ENCODE measurements around the gene SHROOM4.

The SHROOM4 gene

DNA sequence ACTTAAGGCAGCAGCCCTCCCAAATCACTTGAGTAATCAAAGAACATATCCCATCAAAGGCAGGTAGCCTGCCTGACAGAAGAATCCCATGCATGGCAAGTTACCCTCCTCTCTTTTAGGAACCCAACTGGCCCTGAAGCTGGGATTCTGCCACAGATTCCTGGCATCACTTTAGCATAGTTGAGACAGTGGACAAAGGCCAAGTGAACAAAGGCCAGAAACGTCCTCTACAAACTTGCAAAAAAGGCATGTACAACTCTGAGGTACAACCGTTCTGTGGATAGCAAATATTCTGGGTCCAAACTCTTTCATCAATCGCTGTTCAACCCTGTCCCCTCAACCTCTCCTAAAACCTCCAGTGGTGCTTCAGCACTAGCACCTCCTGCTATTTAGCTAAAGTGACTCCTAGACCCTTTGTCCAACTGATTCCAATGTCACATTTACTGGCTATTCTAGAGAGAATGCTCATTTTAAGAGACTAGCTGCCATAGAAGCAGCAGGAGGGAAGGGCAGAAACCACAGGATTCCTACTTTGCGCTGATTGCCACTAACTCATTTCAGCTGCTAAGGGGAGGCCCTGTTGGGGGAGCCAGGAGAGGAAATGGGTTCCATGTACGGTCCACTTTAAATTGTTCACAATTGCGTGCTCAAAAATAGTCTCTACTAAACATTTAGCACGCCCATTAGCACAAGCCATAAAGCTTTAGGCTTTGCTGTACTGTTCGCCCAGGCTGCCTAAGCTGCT is 105.9 kb downstream of the SHROOM4 start:
- DNase-seq (ENCODE audit: low read depth) = no peak

DNA sequence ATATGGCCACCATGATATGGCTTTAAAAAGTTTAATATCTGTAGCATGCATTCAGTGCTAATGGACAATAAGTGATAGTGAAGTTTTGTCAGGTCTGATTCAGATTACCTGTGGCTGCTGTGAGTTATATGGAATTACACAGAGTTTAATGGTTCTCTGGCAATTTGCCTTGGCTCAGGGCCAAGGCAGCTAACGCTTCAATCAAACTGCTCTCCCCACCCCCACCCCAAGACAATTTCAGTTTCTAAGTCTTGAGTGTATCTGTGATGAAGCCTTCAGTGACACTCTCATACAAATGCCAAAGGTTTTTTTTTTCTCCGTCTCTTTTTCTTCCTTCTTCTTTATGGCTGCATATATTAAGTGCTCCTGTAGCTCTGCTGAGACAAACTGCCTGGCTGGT is 106.6 kb downstream of the SHROOM4 start:
- DNase-seq (ENCODE audit: low read depth) = no peak

DNA sequence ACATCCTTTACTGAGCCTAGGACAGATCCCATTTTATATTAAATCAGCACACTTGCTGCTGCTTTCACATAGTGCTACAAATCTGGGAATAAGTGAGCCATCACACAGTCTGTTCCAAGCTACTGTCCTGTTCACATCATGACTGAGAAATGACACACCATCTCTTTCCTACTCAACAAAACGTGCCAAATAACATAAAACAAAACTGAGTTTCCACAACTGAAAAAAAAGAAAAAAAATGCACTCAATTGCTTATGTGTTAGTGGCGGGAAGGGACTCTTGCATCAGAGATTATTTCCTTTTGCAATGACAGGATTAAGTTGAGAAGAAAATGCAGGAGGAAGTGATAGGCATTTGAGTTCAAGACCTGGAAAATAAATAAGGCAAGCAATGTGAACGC is 109.0 kb downstream of the SHROOM4 start:
- DNase-seq (ENCODE audit: low read depth) = no peak

DNA sequence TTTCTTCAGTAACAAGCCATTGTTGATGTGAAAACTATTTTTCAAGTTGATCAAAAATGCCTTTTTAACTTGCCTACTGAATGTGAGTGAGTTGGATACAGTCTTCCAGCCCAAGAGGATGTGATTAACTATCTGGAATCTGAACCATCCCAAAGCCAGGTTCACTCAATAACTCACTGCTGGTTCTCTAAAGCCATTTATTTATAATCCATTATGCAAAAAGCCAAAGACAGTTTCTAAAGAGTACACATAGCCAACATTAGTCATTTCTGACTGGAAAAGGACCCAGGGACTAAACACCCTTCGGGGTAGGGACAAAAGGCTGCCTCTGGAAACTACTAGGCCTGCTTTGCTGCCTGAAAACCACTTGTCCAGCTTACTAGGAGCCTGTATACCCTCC is 109.6 kb downstream of the SHROOM4 start:
- no peak for DNase-seq (ENCODE audit: low read depth)

DNA sequence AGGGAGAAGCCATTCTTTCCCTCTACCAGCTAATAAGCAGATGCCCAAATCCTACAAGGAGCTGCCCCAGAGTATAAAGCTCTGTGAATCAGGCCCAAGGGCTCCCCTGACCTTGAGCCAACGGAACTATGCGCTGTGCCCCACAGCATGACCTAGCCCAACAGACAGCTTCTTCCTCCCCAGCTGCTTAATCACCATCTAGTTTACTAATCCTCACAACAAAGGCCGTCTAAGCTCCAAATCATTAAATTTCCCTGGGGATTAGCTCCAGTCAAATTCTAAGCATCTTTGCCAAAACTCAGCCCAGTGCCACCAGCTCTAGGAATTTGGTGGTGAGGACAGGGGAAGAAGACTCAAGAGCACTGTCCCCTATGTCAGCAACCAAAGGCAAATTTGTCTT is 113.1 kb downstream of the SHROOM4 start:
- no peak for DNase-seq (ENCODE audit: low read depth)

DNA sequence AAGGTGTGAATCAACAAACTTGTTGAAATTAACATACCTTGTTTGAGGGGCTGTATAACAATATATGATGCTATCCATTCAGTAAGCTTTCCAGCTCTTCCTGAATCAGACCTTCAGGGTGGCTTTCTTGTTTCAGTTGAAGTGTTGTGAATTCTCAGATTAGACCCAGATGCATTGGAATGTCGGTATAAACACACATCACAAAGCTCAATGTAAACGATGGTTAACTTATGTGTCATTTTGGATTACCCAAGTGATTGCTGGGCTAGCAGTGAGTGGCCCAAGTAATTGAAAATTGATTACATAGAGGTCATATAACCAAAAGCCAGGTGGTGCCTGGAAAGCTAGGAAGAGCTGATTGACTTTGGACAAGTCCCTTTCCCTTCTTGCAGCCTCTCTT is 115.0 kb downstream of the SHROOM4 start:
- DNase-seq (ENCODE audit: low read depth) = no peak

DNA sequence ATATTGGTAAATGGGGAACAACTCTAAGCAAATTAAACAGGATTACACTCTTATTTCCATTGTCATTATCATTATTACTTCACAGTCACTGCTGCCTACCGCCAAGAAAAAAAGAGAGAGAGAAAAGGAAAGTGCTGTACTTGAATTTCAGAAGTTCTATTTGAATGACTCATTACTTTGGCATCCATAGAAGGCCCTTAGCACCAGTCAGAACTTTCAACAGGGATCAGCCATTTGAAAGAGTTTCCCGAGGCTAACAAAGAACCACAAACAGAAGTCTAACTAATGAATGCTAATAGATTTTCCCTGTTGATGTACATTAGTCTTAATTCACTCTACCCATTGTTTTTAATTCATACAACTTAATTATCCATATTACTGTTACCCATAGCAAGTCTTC is 116.3 kb downstream of the SHROOM4 start:
- DNase-seq (ENCODE audit: low read depth) = no peak

DNA sequence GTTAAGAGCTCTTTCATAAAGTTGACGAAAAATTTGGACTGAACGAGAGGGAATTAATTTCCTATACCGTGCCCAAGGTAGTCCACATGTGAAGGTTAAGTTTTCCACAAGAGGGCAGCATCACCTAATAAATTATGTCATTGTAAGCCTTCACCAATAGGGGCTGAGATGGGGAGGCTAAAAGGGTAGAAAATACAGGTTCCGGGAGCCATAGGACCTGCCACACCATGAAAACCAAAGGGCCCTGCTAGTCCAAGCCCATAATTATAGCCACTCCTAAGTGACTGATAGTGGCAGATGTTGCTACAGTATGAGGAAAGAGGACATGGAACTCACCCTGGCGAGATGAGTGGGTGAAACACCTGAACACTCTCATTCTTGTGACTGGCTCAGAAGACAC is 122.2 kb downstream of the SHROOM4 start:
- no peak for DNase-seq (ENCODE audit: low read depth)

DNA sequence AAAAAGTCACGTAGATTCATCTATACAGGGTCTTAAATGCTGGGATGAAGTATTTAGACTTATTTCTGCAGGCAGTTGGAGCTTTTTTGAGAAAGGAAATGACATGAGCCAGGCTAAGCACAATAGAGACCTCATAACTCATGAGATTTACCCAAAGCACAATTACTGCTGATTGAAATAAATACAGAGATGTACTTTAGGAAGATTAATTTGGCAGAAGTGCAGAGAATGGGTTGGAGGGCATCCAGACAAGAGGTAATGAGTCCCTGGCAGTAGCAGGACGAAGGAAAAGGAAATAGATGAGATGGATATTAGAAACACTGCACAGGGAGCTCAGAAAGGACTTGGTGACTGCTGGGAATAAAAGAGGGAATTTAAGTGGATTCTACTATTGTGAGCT is 129.1 kb downstream of the SHROOM4 start:
- no peak for DNase-seq (ENCODE audit: low read depth)

DNA sequence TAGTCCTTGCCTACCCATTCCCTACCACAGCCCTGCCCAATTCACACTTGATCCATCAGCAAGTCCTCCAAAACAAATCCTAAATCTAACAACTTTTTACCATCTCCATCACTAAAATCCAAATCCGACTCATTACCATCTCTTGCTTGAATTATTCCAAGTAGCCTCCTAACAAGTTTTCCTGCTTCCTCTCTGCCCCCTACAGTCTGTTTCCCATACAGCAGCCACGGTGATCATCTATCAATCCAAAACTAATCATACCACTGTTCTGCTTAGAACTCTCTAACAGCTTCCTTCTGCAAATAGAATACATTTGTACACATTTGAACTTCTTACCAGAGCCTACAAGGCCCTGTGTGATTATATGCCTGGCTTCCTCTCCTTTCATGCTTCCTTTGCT is 133.0 kb downstream of the SHROOM4 start:
- DNase-seq (ENCODE audit: low read depth) = no peak

DNA sequence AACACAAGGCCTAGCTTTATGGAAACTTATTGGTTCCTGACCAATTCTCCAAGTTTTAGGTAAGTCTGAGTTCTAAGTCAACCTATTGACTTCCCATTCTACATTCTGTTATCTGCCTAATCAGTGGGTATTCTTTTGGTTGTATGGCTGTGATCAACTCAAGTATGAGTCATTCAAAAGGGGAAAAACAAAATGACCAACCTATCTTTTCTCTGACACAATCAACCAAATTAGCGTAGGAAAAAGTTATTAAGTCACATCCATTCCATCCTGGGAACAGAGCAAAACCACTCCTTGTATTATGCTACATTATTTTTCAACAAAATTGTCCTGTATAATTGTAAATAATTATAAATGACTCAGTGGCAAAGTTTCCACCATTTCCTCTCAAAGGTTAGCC is 136.2 kb downstream of the SHROOM4 start:
- no peak for DNase-seq (ENCODE audit: low read depth)

DNA sequence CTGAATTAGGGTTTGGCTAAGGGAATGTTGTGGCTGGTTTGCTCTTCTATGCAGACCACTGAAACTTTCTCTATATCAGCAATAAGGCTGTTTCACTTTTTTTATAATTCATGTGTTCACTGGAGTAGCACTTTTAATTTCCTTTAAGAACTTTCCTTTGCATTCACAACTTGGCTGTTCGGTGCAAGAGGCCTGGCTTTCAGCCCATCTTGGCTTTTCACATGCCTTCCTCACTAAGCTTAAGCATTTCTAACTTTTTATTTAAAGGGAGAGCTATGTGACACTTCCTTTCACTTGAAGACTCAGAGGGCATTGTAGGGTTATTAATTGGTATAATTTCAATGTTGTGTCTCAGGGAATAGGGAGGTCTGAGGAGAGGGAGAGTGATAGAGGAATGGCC is 142.3 kb downstream of the SHROOM4 start:
- DNase-seq (ENCODE audit: low read depth) = no peak

DNA sequence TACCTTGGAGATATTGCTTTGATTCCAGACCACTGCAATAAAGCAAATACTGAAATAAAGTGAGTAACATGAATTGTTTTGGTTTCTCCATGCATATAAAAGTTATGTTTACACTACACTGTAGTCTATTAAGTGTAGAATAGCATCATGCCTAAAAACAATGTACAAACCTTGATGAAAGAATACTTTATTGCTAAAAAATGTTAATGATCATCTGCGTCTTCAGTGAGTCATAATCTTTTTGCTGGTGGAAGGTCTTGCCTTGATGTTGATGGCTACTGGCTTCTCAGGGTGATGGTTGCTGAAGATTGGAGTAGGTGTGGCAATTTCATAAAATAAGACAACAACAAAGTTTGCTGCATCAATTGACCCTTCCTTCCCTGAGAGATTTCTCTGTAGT is 145.1 kb downstream of the SHROOM4 start:
- DNase-seq (ENCODE audit: low read depth) = no peak

DNA sequence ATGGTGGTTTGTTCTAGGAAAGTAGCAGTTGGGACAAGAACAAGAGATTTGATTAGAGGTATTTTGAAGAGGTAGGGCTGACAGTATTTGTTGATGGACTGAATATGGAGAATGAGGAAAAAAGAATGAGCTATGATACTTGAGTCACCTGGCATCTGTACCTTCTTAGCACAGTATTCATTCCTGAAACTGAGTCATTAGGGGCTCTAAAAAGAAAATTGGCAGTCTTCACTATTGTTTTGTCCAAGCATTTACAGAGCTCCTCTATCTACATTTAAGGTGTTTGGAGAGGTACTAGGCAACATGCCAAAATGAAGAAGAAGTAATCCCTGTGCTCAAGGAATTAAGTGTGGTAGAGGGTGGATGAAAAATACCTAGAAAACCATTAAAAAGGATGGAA is 165.8 kb downstream of the SHROOM4 start:
- no peak for DNase-seq (ENCODE audit: low read depth)

DNA sequence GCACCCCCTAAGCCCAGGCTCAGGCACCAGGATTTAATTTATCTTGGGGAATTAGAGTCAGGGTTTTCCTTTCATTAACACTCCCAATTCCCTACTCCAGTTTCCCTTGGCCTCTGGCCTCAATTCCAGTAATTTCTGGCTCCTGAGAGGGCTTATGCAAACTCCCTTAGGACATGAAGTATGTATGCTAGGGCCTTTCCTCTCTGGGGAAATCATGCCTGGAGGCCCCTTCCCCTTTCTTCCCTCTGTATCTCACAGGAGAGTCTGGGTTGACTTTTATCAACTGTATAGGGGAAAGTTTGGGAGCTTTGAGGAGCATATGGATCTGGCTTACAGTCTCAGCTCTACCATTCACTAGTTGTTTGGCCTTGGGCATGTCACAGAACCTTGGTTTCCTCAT is 169.5 kb downstream of the SHROOM4 start:
- DNase-seq (ENCODE audit: low read depth) = no peak

DNA sequence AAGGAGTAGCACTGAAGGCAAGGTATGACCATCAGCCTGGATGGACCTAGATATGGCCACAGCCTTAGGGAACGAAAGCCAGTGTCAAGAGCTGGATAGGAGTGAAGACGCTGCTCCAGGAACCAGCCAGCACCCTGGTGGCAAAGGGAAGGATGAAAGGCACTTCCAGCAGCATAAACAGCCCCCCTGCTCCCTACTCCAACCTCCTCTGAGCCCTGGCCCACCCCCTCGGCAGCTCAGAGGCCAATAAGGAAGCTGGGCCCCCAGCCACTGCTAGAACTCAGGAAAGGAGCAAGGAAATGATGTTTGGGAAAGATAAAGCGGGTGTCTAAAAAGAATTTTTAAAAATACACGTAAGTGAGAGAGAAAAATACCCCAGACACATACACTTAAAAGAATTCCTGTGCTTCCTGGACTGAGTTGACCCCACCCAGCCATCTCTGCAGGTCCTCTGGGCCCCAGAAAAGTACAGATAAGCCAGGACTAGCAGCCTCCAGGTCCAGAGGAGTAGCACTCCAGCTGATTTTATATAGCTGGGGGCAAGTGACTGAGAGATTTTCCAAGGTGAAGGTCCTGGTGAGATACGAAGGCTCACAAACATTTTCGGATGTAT is 170.4 kb downstream of the SHROOM4 start:
- no peak for DNase-seq (ENCODE audit: low read depth)

DNA sequence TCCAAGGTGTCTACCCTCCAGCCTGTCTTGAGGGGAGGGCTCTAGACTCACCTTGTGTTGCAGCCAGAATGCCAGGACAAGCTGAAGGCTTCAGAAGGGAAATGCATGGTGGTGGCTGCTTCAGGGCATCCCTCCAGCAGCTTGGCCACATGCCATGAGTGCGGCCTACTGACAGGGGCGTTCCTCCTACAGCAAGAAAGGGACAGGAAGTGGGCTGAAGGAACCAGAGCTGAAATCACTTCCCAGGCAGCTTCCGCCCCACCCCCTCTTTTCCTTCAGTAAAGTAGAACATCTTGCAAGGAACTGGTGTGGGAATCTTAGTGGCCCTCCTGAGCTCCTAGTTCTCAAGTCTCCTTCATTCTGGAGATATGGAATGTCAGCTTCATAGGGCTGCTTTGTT is 175.9 kb downstream of the SHROOM4 start:
- no peak for DNase-seq (ENCODE audit: low read depth)

DNA sequence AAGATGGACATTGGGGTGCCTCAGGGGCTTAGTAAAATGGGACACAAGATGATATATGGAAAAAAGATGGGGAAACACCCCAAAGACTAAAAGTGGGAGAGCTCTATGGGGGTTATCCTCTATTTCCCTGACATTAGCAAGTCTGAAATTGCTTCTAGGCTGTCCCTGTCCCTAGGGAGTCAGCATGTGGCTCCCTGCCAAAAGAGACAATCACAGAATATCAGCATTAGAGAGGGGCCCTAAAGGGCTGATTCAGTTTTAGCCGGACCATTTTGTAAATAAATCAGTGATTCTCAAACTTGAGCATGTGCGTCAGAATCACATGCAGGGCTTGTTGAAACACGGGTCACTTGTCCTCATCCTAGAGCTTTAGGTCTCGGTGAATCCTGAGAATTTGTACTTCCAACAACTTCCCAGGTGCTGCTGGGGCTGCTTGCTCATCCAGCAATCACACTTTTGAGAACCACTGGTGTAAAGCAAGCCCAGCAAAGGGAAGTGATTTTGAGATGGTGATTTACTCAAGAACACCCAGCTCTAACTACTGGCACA is 178.1 kb downstream of the SHROOM4 start:
- no peak for DNase-seq (ENCODE audit: low read depth)

DNA sequence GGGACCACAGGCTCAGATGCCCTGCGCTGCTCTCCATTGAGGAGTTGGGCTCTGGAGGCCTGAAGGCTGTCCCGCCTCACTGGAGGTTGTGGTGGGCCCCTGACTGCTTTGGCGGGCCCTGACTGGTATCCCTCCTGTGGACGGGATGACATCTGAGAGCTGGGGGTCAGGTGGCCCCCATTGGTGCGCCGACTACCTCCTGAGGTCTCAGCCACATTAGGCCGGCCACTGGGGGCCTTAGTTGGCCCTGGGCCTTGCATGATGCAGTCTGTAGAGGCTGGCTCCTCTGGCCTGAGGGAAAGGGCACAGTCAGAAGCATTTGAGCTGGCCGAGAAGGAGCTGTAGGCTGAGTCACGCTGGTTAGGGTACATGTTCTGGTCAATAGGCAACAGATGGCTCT is 178.8 kb downstream of the SHROOM4 start:
- DNase-seq (ENCODE audit: low read depth) = no peak

DNA sequence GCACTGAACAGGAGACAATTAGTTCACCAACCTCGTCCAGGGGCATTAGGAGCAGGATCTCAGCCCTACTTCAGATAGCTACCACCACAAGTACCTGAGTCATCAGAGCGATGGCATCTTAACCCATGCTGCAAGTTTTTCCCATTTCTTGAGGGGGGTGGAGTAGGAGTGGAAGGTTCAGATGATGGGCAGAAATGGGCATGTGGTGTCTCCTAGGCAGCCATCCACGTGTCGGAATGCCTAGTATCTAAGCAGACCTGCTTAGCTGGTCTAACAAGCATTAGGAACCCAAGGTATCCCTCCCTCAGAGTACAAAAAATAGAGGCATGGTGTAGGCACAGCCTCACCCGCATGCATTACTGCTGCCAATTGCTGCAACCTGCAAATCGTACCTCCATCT is 184.2 kb downstream of the SHROOM4 start:
- DNase-seq (ENCODE audit: low read depth) = no peak

DNA sequence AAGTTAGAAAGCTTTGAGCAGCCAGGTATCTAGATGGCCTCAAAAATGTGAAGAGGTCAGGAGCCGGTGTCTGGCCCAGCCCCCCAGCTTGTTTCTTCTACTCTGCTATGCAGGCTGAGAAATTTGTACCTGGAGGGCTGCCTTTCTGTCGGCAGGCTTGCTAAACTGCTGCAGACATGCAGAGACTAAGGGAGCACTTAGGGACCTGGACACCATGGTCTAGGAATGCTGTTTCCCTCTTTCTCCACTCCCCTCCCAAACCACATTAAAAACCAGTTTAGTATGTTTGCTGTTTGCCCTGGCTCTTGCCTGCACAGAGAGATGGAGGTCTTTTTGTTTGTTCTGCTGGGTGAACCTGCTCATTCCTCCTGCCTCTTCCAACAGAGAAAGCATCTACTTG is 186.3 kb downstream of the SHROOM4 start:
- no peak for DNase-seq (ENCODE audit: low read depth)

DNA sequence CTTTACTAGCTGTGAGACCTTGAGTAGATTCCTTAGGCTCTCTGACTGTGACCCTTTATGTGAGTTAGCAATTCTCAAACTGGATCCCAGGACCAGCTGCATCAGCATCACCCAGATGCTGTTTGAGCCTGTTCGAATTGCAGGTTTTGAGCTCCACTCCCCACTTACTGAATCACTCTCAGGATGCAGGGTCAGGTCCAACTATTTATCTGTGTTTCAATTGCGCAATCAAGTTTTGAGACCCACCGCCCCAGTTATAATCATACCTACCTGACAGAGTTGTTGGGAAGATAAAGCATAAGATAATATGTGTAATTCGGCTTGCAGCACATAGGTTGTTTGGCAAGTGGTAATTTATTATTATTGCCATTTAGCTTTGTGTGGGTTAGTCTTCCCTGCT is 187.6 kb downstream of the SHROOM4 start:
- DNase-seq (ENCODE audit: low read depth) = no peak

DNA sequence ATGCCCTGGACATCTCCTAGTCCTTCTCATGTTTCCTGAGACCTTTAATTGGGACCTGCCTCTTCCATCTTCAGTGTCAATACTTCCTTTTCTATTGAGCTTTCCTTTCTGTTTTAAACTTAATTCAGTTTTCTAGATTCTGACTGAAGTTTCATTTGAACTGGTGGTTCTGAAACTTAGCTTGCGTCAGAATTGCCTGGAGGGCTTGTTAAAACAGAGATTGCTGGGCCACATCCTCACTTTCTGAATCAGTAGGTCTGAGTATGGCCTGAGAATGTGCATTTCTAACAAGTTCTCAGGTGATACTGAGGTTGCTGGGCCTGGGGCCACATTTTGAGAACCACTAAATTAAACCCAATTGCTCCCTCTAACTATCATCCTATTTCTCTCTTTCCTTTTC is 191.2 kb downstream of the SHROOM4 start:
- no peak for DNase-seq (ENCODE audit: low read depth)
